HG03571 (cell line): ENCODE results near the gene USP17L25.
"Not testable (repeated sequence)": the region's sequence is repeated elsewhere in the genome, so short reads cannot be mapped to it uniquely, and the experiment has no call there.

Source experiments
- ATAC-seq: cut with Tn5 transposase; IDR thresholded peaks from one replicate; pipeline ENCODE4 v1.9.1; 2021; ENCODE audit not compliant: unreplicated experiment

USP17L25 gene

DNA sequence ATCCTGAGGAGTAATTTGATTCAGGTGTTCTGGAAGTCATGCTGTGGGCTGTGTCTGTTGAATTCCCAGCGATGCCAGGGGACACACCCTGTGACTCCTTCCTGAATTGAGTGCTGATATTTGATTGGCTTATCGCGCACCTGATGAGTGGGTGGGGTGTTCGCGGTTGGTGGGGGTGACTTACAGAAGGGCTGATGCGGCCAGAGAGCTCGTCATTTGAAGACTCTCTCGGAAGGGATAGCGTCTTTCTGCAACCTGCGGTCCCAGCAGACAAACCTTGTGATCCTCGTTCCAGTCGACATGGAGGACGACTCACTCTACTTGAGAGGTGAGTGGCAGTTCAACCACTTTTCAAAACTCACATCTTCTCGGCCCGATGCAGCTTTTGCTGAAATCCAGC is at the start of gene USP17L25:
Gene USP17L25, plus strand, starts transcription at position 301 of the 400 bp plus-strand sequence. Its CDS starts 0 bp downstream, at position 301.
- ATAC-seq: not testable (repeated sequence)

DNA sequence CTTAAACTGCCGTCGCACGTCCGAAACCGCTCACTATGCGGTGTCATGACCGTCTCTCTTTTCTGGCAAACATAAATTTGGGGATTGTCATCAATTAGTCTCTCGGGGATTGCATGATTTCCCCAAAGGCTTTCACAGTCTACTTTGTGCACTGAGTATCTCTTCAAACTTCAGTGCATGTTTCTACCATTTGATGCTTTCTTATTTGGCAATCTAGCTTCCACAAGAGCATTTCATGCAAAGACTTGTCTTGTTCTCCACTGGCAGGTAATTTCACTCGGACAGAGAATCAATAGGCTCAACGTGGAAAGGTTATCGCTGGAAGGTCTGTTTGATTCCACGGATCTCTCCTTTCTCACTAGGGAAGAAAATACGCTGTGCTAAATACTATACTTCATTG is 5.5 kb upstream of the USP17L25 start:
- not testable (repeated sequence) for ATAC-seq

DNA sequence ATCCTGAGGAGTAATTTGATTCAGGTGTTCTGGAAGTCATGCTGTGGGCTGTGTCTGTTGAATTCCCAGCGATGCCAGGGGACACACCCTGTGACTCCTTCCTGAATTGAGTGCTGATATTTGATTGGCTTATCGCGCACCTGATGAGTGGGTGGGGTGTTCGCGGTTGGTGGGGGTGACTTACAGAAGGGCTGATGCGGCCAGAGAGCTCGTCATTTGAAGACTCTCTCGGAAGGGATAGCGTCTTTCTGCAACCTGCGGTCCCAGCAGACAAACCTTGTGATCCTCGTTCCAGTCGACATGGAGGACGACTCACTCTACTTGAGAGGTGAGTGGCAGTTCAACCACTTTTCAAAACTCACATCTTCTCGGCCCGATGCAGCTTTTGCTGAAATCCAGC is 4.8 kb upstream of the USP17L25 start, which contains the start of gene USP17L24:
Gene USP17L24, plus strand, starts transcription at position 301 of the 400 bp plus-strand sequence. Its CDS starts 0 bp downstream, at position 301.
- not testable (repeated sequence) for ATAC-seq

DNA sequence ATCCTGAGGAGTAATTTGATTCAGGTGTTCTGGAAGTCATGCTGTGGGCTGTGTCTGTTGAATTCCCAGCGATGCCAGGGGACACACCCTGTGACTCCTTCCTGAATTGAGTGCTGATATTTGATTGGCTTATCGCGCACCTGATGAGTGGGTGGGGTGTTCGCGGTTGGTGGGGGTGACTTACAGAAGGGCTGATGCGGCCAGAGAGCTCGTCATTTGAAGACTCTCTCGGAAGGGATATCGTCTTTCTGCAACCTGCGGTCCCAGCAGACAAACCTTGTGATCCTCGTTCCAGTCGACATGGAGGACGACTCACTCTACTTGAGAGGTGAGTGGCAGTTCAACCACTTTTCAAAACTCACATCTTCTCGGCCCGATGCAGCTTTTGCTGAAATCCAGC is 4.6 kb downstream of the USP17L25 start, which contains the start of gene USP17L26:
Gene USP17L26, plus strand, starts transcription at position 301 of the 400 bp plus-strand sequence. Its CDS starts 0 bp downstream, at position 301.
- ATAC-seq: not testable (repeated sequence)

GRCh38 chr4:9339103-9339502 is 9.4 kb downstream of the USP17L25 start, which contains the start of gene USP17L5:
Gene USP17L5, plus strand, starts transcription at chr4:9339403. Its CDS starts 0 bp downstream, at chr4:9339403.
- ATAC-seq: not testable (repeated sequence)

DNA sequence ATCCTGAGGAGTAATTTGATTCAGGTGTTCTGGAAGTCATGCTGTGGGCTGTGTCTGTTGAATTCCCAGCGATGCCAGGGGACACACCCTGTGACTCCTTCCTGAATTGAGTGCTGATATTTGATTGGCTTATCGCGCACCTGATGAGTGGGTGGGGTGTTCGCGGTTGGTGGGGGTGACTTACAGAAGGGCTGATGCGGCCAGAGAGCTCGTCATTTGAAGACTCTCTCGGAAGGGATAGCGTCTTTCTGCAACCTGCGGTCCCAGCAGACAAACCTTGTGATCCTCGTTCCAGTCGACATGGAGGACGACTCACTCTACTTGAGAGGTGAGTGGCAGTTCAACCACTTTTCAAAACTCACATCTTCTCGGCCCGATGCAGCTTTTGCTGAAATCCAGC is 14.1 kb downstream of the USP17L25 start, which contains the start of gene USP17L27:
Gene USP17L27, plus strand, starts transcription at position 301 of the 400 bp plus-strand sequence. Its CDS starts 0 bp downstream, at position 301.
- not testable (repeated sequence) for ATAC-seq

- not testable (repeated sequence) for ATAC-seq
Measured at GRCh38 chr4:9348593-9348992, 18.9 kb downstream of the USP17L25 start, which contains the start of gene USP17L28. Gene USP17L28, plus strand, starts transcription at chr4:9348893. Its CDS starts 0 bp downstream, at chr4:9348893.

- ATAC-seq: not testable (repeated sequence)
Measured at GRCh38 chr4:9350866-9351265, 21.2 kb downstream of the USP17L25 start.

GRCh38 chr4:9353338-9353737 is 23.6 kb downstream of the USP17L25 start, which contains the start of gene USP17L29:
Gene USP17L29, plus strand, starts transcription at chr4:9353638. Its CDS starts 0 bp downstream, at chr4:9353638.
- ATAC-seq: not testable (repeated sequence)

DNA sequence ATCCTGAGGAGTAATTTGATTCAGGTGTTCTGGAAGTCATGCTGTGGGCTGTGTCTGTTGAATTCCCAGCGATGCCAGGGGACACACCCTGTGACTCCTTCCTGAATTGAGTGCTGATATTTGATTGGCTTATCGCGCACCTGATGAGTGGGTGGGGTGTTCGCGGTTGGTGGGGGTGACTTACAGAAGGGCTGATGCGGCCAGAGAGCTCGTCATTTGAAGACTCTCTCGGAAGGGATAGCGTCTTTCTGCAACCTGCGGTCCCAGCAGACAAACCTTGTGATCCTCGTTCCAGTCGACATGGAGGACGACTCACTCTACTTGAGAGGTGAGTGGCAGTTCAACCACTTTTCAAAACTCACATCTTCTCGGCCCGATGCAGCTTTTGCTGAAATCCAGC is 33.1 kb downstream of the USP17L25 start, which contains the start of gene USP17L30:
Gene USP17L30, plus strand, starts transcription at position 301 of the 400 bp plus-strand sequence. Its CDS starts 0 bp downstream, at position 301.
- not testable (repeated sequence) for ATAC-seq

- not testable (repeated sequence) for ATAC-seq
Measured at GRCh38 chr4:9379881-9380280, 50.2 kb downstream of the USP17L25 start.
